Transverse colon (tissue), 3 donors: ENCODE results near the gene RET.

Experiments
- EP300 ChIP-seq: sonication (generic); formaldehyde crosslinking; IDR thresholded peaks from one replicate; pipeline ENCODE4 v1.6.1; 2017; ENCODE audit warnings: antibody characterized with exemption, low read depth
- POLR2A ChIP-seq: fragments of 450-650 bp; IDR thresholded peaks from one replicate; pipeline ENCODE4 v1.6.1; 2016; ENCODE audit warnings: antibody characterized with exemption, mild to moderate bottlenecking, moderate library complexity
- TF ChIP-seq, protein P1 (sequence below), 5 experiments: fragments of 200-600 bp in 3 of 5; fragments of 450-650 bp in 2 of 5; sonication (generic) in 3 of 5; IDR thresholded peaks; 1 replicate in 2 of 5; 2 replicates in 3 of 5; pipeline ENCODE4 v1.5.1; 2016 to 2017; ENCODE audit warnings: antibody characterized with exemption in 5 of 5, inconsistent platforms in 3 of 5, mild to moderate bottlenecking in 2 of 5, moderate library complexity in 1 of 5

DNA sequence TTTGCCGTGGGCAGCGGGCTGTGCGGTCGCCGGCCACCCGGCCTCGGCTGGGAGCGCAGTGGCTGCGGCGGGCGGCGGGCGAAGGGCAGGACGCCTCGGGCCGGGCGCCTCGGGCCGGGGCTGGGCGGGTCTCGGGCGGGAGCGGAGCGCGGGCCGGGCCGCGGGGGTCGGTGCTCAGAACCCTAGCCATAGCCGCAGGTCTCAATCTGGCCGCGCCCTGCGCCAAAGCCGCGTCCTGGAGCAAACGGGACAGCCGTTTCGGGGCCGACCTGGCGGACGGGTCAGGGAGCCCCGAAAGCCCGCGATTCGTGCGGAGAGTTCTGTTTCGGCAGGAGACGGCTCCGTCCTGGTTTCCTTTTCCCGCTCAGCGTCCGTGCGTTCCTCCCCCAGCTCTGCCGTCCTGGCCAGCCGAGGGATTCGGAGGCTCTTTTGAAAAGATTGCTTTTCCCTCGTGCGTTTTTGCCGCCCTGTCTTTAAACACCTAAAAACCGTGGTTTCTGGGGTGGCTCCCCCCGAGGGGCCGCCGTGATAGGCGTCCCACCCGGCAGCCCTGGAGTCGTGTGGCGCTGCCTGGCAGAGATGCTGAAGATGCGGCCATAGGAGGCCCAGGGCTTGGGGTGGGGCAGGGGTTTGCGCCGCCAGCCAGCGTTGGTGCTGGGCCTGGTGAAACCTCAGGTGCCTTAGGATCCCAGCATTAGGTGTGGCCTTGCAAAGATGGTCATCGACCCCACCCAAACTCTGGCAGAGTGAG lies 727 bp downstream of the RET start:
- TF ChIP-seq POLR2A (no peak), EP300 (no peak)
- TF ChIP-seq, protein P1, sequence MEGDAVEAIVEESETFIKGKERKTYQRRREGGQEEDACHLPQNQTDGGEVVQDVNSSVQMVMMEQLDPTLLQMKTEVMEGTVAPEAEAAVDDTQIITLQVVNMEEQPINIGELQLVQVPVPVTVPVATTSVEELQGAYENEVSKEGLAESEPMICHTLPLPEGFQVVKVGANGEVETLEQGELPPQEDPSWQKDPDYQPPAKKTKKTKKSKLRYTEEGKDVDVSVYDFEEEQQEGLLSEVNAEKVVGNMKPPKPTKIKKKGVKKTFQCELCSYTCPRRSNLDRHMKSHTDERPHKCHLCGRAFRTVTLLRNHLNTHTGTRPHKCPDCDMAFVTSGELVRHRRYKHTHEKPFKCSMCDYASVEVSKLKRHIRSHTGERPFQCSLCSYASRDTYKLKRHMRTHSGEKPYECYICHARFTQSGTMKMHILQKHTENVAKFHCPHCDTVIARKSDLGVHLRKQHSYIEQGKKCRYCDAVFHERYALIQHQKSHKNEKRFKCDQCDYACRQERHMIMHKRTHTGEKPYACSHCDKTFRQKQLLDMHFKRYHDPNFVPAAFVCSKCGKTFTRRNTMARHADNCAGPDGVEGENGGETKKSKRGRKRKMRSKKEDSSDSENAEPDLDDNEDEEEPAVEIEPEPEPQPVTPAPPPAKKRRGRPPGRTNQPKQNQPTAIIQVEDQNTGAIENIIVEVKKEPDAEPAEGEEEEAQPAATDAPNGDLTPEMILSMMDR (IDR thresholded peaks at IDR 0.05): no peak
